HG03159 (cell line): ENCODE data around the gene CYP2C9.
A peak's percentile ranks its signal among the peaks of the same experiment; 100 is the strongest.
"Not testable (repeated sequence)": the region's sequence is repeated elsewhere in the genome, so short reads cannot be mapped to it uniquely, and the experiment has no call there.

Source experiments
- ATAC-seq: cut with Tn5 transposase; IDR thresholded peaks from one replicate; pipeline ENCODE4 v1.9.1; 2021; ENCODE audit warnings: mild to moderate bottlenecking, moderate library complexity; ENCODE audit not compliant: unreplicated experiment

The CYP2C9 gene

GRCh38 chr10:94938383-94938782 lies at the start of gene CYP2C9:
TSS of gene CYP2C9 (plus strand) at chr10:94938658. CDS start at chr10:94938683, 25 bp downstream.
- ATAC-seq = no peak

- no peak for ATAC-seq
Observed at GRCh38 chr10:94889123-94889522, 49.3 kb upstream of the CYP2C9 start.

GRCh38 chr10:94890264-94891022 lies 48.0 kb upstream of the CYP2C9 start:
- ATAC-seq = no peak

- not testable (repeated sequence) for ATAC-seq
Observed at GRCh38 chr10:94898414-94898813, 40.0 kb upstream of the CYP2C9 start.

GRCh38 chr10:94902080-94902479 lies 36.4 kb upstream of the CYP2C9 start:
- no peak for ATAC-seq

GRCh38 chr10:94902570-94902969 lies 35.9 kb upstream of the CYP2C9 start:
- ATAC-seq = no peak

- ATAC-seq = not testable (repeated sequence)
Observed at GRCh38 chr10:94904506-94905148, 33.8 kb upstream of the CYP2C9 start.

- ATAC-seq = no peak
Observed at GRCh38 chr10:94916423-94916822, 22.0 kb upstream of the CYP2C9 start.

- ATAC-seq = no peak
Observed at GRCh38 chr10:94936721-94937120, 1.7 kb upstream of the CYP2C9 start.

- not testable (repeated sequence) for ATAC-seq
Observed at GRCh38 chr10:94943432-94944103, 5.1 kb downstream of the CYP2C9 start.

GRCh38 chr10:94946181-94946580 lies 7.7 kb downstream of the CYP2C9 start:
- not testable (repeated sequence) for ATAC-seq

- peak; percentile 78 for ATAC-seq
Observed at GRCh38 chr10:94963901-94964300, 25.4 kb downstream of the CYP2C9 start.

GRCh38 chr10:94983555-94983954 lies 45.1 kb downstream of the CYP2C9 start:
- ATAC-seq = no peak

- no peak for ATAC-seq
Observed at GRCh38 chr10:94989192-94989591, 50.7 kb downstream of the CYP2C9 start.

- no peak for ATAC-seq
Observed at GRCh38 chr10:94991243-94991888, 52.9 kb downstream of the CYP2C9 start.

GRCh38 chr10:94992811-94993210 lies 54.4 kb downstream of the CYP2C9 start:
- ATAC-seq = no peak

GRCh38 chr10:94997741-94998174 lies 59.3 kb downstream of the CYP2C9 start:
- ATAC-seq = no peak

GRCh38 chr10:95026461-95026860 lies 88.0 kb downstream of the CYP2C9 start:
- no peak for ATAC-seq

- ATAC-seq = no peak
Observed at GRCh38 chr10:95031656-95032055, 93.2 kb downstream of the CYP2C9 start.

- ATAC-seq = no peak
Observed at GRCh38 chr10:95034401-95034800, 95.9 kb downstream of the CYP2C9 start.
